ENCODE results near the gene EFNA1.
"Not testable (repeated sequence)": the region's sequence is repeated elsewhere in the genome, so short reads cannot be mapped to it uniquely, and the experiment has no call there.

EFNA1 gene

GRCh38 chr1:155162631-155163030, 35.0 kb downstream of the EFNA1 start:
- DNase-seq, result not testable (repeated sequence)

- DNase-seq, result not testable (repeated sequence)
These were observed 36.1 kb downstream of the EFNA1 start for GRCh38 chr1:155163785-155164184.

GRCh38 chr1:155164625-155165024, 36.9 kb downstream of the EFNA1 start:
- DNase-seq, result not testable (repeated sequence)

GRCh38 chr1:155166051-155166470, 38.4 kb downstream of the EFNA1 start:
- no peak for DNase-seq

- DNase-seq, result no peak
These were observed 38.9 kb downstream of the EFNA1 start for GRCh38 chr1:155166471-155167165.

- DNase-seq, result peak; percentile 90
These were observed 39.8 kb downstream of the EFNA1 start for GRCh38 chr1:155167166-155168104.

GRCh38 chr1:155168105-155168445, 40.4 kb downstream of the EFNA1 start:
- DNase-seq, result not testable (repeated sequence)

- no peak for DNase-seq
These were observed 41.0 kb downstream of the EFNA1 start for GRCh38 chr1:155168456-155169210.

- no peak for DNase-seq
These were observed 41.9 kb downstream of the EFNA1 start for GRCh38 chr1:155169541-155169940.

- no peak for DNase-seq
These were observed 42.6 kb downstream of the EFNA1 start for GRCh38 chr1:155170101-155170785.

GRCh38 chr1:155170806-155171205, 43.1 kb downstream of the EFNA1 start:
- DNase-seq, result no peak

- DNase-seq, result no peak
These were observed 44.4 kb downstream of the EFNA1 start for GRCh38 chr1:155171836-155172731.

GRCh38 chr1:155172732-155173477, 45.2 kb downstream of the EFNA1 start, which contains the start of gene KRTCAP2:
Gene KRTCAP2, minus strand, starts transcription at chr1:155173304. Its CDS starts 80 bp downstream, at chr1:155173224.
- peak; percentile 96 for DNase-seq

GRCh38 chr1:155173478-155174323, 46.0 kb downstream of the EFNA1 start, which contains the start of gene TRIM46:
Gene TRIM46, plus strand, starts transcription at chr1:155173849. Its CDS starts 118 bp downstream, at chr1:155173967.
- DNase-seq, result peak; percentile 65

GRCh38 chr1:155174324-155175280, 46.9 kb downstream of the EFNA1 start:
- DNase-seq, result peak; percentile 63

GRCh38 chr1:155175281-155175926, 47.7 kb downstream of the EFNA1 start:
- no peak for DNase-seq

GRCh38 chr1:155175927-155176371, 48.3 kb downstream of the EFNA1 start:
- no peak for DNase-seq

Data from NCI-H1105 (cell line).